Activated gamma-delta T cell treated with Interleukin-2 at 50 U/mL for 16 hours (primary cell): Measurements from ENCODE around the gene COPE.
A peak's percentile ranks its signal among the peaks of the same experiment; 100 is the strongest.
"Not testable (repeated sequence)": the region's sequence is repeated elsewhere in the genome, so short reads cannot be mapped to it uniquely, and the experiment has no call there.

Source experiments
- DNase-seq: peaks from one replicate; pipeline ENCODE4 v3.0.0-alpha.2; 2020

Gene COPE

DNA sequence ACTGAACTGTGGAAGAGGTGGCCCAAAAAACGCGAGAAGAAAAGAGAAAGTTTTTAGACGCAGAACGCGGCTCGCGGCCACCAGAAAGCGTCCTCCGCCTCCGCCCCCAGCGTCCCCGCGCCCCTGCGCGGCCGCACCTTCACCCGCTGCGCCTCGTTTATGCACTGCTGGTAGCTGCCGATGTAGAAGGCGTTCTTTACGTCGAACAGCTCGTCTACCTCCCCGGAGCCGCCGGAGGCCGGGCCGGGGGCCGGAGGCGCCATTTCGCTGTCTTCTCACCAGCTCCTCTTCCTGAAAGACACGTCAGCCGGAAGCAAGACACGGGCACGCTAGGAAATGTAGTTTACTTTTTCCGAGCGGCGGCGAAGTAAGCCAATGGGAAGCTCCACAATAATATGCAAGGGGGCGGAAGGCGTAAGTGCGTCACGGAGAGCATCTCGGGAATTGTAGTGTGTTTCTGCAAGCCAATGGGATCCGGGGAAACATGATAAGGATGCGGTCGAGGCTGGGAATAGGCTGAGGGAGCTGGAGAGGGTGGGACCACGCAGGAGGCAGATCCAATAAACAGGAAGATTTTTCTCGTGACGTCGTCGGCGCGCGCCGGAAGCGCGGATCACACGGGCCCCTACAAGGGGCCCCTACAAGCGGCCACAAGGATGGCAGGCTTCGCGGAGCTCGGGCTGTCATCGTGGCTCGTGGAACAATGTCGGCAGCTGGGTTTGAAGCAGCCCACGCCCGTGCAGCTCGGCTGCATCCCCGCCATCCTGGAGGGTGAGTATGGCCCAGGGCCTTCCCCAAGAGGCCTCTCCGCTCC lies at the start of gene COPE, which contains the start of gene DDX49:
Gene COPE (minus strand): TSS at position 302 of the 814 bp plus-strand sequence. CDS start 39 bp downstream, at position 263.
Gene DDX49 (plus strand): TSS at position 630 of the 814 bp plus-strand sequence. CDS start 27 bp downstream, at position 657.
- peak; percentile 96 for DNase-seq

- DNase-seq, result no peak
Measured at GRCh38 chr19:18967358-18968146, 48.4 kb upstream of the COPE start.

- no peak for DNase-seq
Measured at GRCh38 chr19:18966307-18966706, 47.1 kb upstream of the COPE start.

GRCh38 chr19:18964121-18964520 lies 44.9 kb upstream of the COPE start:
- no peak for DNase-seq

DNA sequence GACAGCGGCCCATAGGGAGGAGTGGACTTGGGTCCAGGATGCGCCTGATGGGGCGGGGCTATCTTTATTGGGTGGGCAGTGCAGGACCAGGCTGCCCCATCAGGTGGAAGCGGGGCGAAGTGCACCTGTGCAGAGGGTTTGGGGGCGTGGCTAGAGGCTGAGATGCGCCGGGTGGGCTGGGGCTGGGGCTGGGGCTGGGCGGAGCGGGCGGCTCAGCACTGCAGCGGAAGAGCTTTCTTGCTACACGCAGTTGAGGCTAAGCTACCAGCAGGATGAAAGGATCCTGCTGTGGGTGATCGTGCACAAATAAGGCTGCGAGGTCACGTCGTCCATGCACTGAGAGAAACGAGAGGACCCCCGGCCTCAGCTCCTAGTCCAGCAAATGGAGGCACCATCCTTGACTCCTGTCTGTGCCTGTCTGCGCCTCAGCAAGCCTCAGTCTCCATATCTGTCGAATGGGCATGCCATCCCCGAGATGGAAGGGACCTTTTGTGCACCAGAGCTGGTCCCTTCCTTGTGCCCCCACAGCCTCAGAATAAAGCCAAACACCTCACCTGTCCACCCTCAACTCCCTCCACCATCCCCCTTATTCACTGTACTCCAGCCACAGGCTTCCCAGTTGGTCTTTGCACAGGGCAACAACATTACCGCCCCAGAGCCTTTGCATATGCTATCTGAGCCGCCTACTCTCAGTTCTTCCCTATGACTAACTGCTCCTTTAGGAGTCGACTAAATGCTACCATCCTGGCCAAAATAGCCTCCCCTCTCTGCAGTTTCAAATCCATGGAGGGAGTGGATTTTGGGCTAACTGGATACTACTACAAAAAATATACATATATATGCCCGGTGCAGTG lies 42.8 kb upstream of the COPE start:
- DNase-seq, result peak; percentile 15

GRCh38 chr19:18960370-18960769 lies 41.2 kb upstream of the COPE start:
- no peak for DNase-seq

DNA sequence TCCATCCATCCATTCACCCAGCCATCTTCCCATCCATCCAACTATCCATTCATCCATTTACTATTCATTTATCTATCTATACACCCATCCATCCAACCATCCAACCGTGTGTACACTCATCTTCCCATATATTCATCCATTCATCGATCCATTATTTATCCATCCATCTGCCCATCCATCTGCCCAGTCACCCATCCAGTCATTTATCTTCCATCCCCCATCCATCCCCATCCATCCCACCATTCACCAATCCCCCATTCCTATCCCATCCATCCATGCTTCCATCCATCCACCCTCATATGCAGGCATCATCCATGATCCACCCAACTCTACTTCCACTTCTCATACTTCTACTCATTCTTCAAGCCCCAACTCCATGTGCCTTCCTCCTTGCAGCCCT lies 35.9 kb upstream of the COPE start:
- DNase-seq, result no peak

DNA sequence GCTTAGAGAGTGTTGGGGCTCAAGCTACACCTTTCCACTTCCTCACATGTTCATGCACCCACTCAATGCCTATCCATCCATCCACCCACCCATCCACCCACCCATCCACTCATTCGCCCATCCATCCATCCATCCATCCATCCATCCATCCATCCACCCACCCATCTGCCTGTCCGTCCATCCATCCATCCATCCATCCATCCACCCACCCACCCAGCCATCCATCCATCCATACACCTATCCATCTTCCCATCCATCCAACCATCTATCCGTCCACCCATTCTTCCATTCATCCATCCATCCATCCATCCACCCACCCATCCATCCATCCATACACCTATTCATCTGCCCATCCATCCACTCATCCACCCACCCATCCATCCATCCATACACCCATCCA lies 34.9 kb upstream of the COPE start:
- DNase-seq, result no peak

DNA sequence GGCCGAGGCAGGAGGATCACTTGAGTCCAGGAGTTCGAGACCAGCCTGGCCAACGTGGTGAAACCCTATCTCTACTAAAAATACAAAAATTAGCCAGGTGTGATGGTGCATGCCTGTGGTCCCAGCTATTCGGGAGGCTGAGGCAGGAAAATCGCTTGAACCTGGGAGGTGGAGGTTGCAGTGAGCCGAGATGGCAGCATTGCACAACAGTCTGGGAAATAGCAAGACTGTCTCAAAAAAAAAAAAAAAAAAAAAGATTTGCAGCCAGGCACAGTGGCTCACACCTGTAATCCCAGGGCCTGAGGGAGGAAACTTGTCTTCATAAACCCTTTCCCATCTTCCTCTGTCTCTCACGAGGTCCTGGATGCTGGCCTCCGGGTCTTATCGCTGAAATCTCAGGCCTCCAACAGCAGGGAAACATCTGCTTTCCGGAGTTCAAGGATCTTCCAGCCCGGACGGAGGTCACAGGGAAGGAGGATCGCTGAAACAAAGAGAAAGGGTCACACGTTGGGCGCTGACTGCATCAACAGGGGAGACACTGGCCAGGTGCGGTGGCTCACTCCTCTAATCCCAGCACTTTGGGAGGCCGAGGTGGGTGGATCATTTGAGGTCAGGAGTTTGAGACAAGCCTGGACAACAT lies 33.3 kb upstream of the COPE start:
- DNase-seq, result not testable (repeated sequence)

DNA sequence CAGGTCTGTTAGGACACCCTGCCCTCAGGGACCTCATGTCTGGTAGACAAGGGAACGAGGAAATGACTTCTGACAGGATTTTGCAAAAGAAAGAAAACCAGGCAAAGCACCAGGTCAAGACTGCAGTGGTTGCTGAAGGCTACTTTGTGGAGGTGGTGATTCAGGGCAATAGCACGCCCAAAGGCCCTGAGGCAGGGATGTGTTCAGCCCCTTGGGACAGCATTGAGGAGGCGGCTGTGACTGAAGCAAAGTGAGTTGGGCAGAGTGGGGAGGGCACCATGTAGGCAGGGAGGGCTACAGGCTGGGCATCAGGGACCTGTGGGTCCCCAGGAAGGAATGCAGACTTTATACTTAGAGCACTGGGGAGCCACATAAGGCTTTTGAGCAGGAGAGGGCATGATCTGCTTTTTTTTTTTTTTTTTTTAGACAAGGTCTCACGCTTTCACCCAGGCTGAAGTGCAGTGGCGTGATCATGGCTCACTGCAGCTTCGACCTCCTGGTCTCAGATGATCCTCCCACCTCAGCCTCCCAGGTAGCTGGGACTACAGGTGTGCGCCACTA lies 32.6 kb upstream of the COPE start:
- DNase-seq, result no peak

GRCh38 chr19:18949858-18950257 lies 30.7 kb upstream of the COPE start:
- DNase-seq, result no peak

DNA sequence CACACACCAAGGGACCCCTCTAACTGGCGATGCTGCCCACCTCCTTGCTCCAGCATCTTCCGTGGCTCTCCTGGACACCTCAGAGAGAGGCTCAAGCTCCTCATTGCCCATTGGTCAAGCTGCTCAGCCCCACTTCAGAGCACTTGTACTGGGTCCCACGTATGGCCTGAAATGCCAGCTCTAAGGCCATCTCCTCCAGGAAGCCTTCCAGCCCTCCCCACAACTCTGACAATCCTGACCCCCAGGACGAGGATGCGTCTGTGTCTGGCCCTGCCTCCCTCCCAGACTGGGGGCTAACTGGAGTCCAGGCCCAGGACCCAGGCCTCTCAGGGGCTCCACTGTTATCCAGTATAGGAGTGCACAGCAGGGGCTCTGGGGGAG lies 29.8 kb upstream of the COPE start:
- DNase-seq, result no peak

DNA sequence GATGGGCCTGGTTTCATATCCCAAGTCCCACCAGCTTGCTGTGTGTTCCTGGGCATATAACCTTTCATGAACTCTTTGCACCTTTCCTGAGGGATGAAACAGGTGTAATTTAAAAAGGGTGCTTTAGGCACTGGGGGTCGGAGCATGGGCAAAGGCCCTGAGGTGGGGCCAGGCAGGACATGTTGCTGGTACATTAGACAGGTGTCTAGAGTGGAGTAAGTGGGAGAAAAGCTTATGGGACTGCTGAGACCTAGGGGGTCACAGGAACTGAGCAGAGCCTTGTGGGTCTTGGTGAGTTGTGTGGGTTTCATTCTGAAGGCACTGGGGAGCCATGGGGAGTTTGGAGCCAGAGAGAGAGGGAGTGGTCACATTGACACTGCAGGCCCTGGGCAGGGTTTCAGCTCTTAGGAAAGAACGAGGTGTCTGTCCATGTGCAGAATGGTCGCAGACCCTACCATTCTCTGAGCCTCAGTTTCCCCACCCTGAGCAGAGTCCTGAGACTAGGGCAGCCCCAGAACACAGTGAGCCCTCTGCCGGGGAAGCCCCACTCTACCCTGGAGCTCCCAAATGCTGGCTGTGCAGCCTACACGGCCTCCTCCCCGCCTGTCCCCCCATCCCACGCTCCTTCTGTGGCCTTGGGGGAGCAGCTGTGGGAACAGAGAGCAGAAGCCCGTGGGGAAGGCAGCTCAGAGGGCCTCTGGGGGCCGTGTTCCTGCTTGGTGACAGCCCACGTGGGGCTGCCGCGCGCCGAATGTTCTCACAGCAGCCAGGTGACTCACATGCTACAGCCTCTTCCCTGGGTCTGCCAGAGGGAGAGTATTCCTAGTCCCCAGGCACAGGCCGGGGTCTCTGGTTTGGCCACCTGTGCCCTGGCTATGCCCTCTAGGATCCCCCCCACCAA lies 29.1 kb upstream of the COPE start:
- DNase-seq, result no peak

- no peak for DNase-seq
Measured at GRCh38 chr19:18946918-18947317, 27.7 kb upstream of the COPE start.

DNA sequence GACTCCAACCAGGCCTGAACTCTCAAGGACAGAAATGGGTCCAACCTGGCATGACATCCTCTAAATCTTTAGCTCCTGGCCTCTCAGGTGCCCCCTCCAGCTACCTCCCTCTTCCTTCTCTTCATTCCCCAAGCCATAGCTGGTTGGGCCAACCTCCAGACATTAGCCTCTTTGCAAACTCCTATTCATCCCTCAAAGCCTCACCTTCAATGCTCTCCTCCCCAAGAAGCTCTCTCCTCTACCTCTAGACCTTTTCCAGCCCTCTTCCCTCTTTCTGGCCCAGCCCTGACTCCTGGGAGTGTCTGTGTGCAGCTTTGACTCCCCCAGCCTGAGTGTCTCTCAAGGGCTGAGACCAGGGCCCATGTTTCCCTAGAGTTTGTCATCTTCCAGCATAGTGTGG lies 27.1 kb upstream of the COPE start:
- no peak for DNase-seq

DNA sequence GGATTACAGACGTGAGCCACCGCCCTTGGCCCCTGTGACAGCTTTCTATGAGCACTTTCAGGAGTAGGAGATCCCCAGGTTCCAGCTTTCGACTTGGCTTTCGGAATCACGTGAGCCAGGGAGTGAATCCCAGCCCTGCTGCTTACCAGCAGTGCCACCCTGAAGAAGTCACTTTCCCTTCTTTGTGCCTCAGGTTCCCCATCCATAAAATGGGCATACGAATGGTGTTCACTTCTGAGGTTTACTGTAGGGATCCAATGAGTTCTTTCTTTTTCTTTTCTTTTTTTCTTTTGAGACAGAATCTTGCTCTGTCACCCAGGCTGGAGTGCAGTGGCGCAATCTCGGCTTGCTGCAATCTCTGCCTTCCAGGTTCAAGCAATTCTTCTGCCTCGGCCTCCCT lies 26.1 kb upstream of the COPE start:
- no peak for DNase-seq

DNA sequence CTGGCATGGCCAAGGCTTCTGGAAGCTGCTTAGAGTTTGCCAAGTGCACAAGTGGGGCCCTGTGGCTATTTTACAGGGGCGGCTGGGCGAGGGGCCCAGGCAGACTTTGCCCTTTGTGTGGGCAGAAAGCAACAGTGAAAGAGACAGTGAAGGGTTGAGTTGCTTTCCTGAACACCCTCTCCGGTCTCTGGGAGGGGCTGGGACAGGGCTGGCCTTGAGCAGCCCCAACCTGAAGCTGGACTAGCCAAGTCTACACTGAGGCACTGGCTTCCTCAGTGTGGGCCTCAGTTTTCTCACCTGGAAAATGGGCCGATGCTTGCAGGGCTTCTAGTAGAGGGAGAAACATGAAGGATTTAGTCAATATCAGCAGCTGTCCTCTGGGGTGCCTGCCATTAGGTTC lies 24.3 kb upstream of the COPE start:
- no peak for DNase-seq

DNA sequence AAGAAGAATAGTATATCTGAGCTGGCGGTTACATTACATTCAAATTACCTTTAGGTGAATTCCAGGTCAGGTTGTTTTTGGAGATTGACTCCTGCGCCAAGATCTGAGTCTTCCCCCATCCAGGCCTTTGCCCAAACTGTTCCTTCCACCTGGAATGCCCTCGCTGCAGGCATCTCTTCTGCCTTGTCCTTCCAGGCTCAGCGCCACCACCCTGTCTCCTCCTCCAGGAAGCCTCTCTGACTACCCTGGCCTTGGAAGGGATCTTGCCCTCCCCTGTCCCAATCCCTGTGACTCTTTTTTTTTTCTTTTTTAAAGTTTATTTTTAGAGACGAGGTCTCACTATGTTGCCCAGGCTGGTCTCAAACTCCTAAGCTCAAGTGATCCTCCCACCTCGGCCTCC lies 23.5 kb upstream of the COPE start:
- no peak for DNase-seq

- DNase-seq, result no peak
Measured at GRCh38 chr19:18941628-18942354, 22.6 kb upstream of the COPE start.
